Esophagus squamous epithelium (tissue), 4 donors: ENCODE results near the gene UBE2D2.

ENCODE experiments used
- POLR2A ChIP-seq, 4 donors: fragments of 450-650 bp; IDR thresholded peaks; one replicate each; pipeline ENCODE4 v1.6.1; 2017; ENCODE audit warnings: antibody characterized with exemption in 4 of 4, mild to moderate bottlenecking in 4 of 4, moderate library complexity in 3 of 4
- TF ChIP-seq, protein P1 (sequence below), 6 experiments: fragments of 450-650 bp in 4 of 6; fragments of 200-600 bp in 2 of 6; sonication (generic) in 2 of 6; IDR thresholded peaks; one replicate each; pipeline ENCODE4 v1.5.1; 2016 to 2019; ENCODE audit warnings: antibody characterized with exemption in 6 of 6, mild to moderate bottlenecking in 4 of 6, moderate library complexity in 4 of 6

- TF ChIP-seq, protein P1, sequence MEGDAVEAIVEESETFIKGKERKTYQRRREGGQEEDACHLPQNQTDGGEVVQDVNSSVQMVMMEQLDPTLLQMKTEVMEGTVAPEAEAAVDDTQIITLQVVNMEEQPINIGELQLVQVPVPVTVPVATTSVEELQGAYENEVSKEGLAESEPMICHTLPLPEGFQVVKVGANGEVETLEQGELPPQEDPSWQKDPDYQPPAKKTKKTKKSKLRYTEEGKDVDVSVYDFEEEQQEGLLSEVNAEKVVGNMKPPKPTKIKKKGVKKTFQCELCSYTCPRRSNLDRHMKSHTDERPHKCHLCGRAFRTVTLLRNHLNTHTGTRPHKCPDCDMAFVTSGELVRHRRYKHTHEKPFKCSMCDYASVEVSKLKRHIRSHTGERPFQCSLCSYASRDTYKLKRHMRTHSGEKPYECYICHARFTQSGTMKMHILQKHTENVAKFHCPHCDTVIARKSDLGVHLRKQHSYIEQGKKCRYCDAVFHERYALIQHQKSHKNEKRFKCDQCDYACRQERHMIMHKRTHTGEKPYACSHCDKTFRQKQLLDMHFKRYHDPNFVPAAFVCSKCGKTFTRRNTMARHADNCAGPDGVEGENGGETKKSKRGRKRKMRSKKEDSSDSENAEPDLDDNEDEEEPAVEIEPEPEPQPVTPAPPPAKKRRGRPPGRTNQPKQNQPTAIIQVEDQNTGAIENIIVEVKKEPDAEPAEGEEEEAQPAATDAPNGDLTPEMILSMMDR (IDR thresholded peaks at IDR 0.05): no peak
- TF ChIP-seq POLR2A (IDR thresholded peaks at IDR 0.05): no peak
Measured at GRCh38 chr5:139551191-139551889, 9.8 kb upstream of the UBE2D2 start.
